Thoracic aorta (tissue), 2 donors: ENCODE data around the gene SLC6A19. TPM values are rescaled to one million over a fixed set of nuclear protein-coding genes. Genes with fewer than 3 reads are reported as not detected.

Source experiments
- ATAC-seq: fragments of 150-250 bp; one replicate; pipeline ENCODE4 v1.8.0; 2017; ENCODE audit warnings: low read depth; ENCODE audit not compliant: insufficient number of reproducible peaks, low FRiP score
- DNase-seq: peaks from one replicate; pipeline ENCODE4 v3.0.0-alpha.2; 2020; ENCODE audit warnings: low spot score
- H3K27ac ChIP-seq, 2 donors: fragments of 200-600 bp; sonication (generic); 1 replicate in 1 of 2; 2 replicates in 1 of 2; pipeline ENCODE4 v1.5.1; 2016; ENCODE audit warnings: mild to moderate bottlenecking in 2 of 2, moderate library complexity in 2 of 2
- H3K27me3 ChIP-seq: fragments of 200-600 bp; sonication (generic); replicated peaks from 2 replicates; pipeline ENCODE4 v1.6.0; 2016; ENCODE audit warnings: mild to moderate bottlenecking; ENCODE audit not compliant: insufficient read depth
- H3K36me3 ChIP-seq: fragments of 200-600 bp; sonication (generic); one replicate; pipeline ENCODE4 v1.5.1; 2016
- H3K4me1 ChIP-seq, 2 donors: fragments of 200-600 bp; sonication (generic); 1 replicate in 1 of 2; 2 replicates in 1 of 2; pipeline versions ENCODE4 v1.5.1 to v1.6.0; 2016; ENCODE audit warnings: low read depth in 2 of 2, mild to moderate bottlenecking in 1 of 2; ENCODE audit not compliant: control insufficient read depth in 1 of 2
- H3K4me3 ChIP-seq: fragments of 200-600 bp; sonication (generic); 2 replicates; pipeline ENCODE4 v1.5.1; 2016; ENCODE audit warnings: mild to moderate bottlenecking
- H3K9me3 ChIP-seq: fragments of 200-600 bp; sonication (generic); 2 replicates; pipeline ENCODE4 v1.5.1; 2016
- total RNA-seq, 2 donors: library from RNA; depleted of rRNA; stranded (reverse); fragments of >200 nt; gene quantifications; one replicate each; pipeline versions ENCODE4 v1.1.0 to v1.2.3, GENCODE V29; 2016
- TF ChIP-seq, protein P1 (sequence below): fragments of 200-600 bp; sonication (generic); IDR thresholded peaks from one replicate; pipeline ENCODE4 v1.5.1; 2019; ENCODE audit warnings: antibody characterized with exemption

The SLC6A19 gene
- total RNA-seq, 2 donors from 2014 or later = not detected

DNA sequence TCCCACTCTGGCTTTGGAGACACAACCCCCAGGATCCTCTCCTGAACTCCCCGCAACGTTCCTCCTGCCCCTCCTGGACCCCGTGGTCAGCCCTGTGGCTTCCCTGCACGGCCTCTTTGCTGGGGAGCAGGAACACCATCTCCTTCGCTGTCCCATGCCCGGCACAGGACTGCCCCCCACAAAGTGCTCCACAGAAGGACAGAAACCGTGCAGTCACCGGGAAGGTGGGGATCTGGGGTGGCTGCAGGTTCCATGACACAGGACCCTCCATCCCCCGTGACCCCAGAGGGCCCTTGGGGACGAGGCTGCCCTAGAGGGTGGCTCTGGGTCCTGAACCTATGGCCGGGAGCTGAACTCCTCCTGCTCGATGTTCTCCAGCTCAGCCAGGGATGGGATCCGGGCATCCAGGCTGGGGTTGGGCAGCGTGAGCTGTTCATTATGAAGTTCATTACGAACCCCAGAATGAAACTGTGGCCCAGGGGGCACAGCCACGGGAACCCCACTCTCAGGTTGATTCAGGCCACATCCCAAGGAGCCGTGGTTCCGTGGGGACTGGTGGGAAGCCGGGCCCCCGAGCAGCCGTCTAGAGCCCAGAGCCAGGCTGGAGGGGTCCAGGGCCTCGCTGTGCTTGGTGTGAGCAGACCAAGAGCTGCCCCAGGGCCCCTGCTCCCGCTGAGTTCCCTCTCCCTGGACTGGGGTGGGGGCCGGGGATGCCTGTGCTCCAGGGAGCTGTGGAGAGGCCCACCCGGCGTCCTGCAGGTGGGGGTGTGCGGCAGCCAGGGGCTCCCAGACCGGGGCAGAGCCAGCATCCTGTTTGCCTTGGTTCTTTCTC lies 684 bp upstream of the SLC6A19 start:
- TF ChIP-seq, protein P1, sequence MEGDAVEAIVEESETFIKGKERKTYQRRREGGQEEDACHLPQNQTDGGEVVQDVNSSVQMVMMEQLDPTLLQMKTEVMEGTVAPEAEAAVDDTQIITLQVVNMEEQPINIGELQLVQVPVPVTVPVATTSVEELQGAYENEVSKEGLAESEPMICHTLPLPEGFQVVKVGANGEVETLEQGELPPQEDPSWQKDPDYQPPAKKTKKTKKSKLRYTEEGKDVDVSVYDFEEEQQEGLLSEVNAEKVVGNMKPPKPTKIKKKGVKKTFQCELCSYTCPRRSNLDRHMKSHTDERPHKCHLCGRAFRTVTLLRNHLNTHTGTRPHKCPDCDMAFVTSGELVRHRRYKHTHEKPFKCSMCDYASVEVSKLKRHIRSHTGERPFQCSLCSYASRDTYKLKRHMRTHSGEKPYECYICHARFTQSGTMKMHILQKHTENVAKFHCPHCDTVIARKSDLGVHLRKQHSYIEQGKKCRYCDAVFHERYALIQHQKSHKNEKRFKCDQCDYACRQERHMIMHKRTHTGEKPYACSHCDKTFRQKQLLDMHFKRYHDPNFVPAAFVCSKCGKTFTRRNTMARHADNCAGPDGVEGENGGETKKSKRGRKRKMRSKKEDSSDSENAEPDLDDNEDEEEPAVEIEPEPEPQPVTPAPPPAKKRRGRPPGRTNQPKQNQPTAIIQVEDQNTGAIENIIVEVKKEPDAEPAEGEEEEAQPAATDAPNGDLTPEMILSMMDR = no peak
- no peaks in the 10 kb centered on the region for H3K27me3 ChIP-seq
- no peaks in the 10 kb centered on the region for H3K9me3 ChIP-seq
- H3K36me3 ChIP-seq = no peaks in the 10 kb centered on the region
- DNase-seq (no peak), ATAC-seq (no peak)
- H3K4me3 ChIP-seq = no peak overlapping the region
- no peak overlapping the region for H3K27ac ChIP-seq
- no peaks in the 10 kb centered on the region for H3K4me1 ChIP-seq

GRCh38 chr5:1202026-1202797 lies 817 bp downstream of the SLC6A19 start:
- no peak for DNase-seq
- Histone ChIP-seq H3K27me3 (no peaks in the 10 kb centered on the region), H3K27ac (no peak overlapping the region), H3K4me1 (no peaks in the 10 kb centered on the region), H3K4me3 (no peak overlapping the region), H3K9me3 (no peaks in the 10 kb centered on the region), H3K36me3 (no peaks in the 10 kb centered on the region)
- TF ChIP-seq, protein P1 = no peak
- ATAC-seq = no peak

- H3K9me3 ChIP-seq = no peaks in the 10 kb centered on the region
- no peak overlapping the region for H3K4me3 ChIP-seq
- no peaks in the 10 kb centered on the region for H3K36me3 ChIP-seq
- DNase-seq (no peak), ATAC-seq (no peak)
- no peak overlapping the region for H3K27ac ChIP-seq
- no peaks in the 10 kb centered on the region for H3K4me1 ChIP-seq
- H3K27me3 ChIP-seq = no peaks in the 10 kb centered on the region
- TF ChIP-seq, protein P1 = no peak
Measured at GRCh38 chr5:1202798-1203185, 1.4 kb downstream of the SLC6A19 start.

GRCh38 chr5:1203311-1203967 lies 2.0 kb downstream of the SLC6A19 start:
- Histone ChIP-seq H3K27ac (no peak overlapping the region), H3K4me3 (no peak overlapping the region), H3K27me3 (no peaks in the 10 kb centered on the region), H3K9me3 (no peaks in the 10 kb centered on the region), H3K36me3 (no peaks in the 10 kb centered on the region), H3K4me1 (no peaks in the 10 kb centered on the region)
- TF ChIP-seq, protein P1 = no peak
- no peak for DNase-seq
- ATAC-seq = no peak
